SK-N-SH (cell line): ENCODE results near the gene CMC2. TPM values are rescaled to one million over a fixed set of nuclear protein-coding genes. Genes with fewer than 3 reads are reported as not detected.
A peak's percentile ranks its signal among the peaks of the same experiment; 100 is the strongest.

ENCODE experiments used
- CTCF ChIA-PET: fragments of 300-600, 350-600 bp; formaldehyde crosslinking; extraction: SDS; loops from one replicate; lab custom pipeline; 2021; lab: Yijun Ruan, JAX
- POLR2A ChIA-PET: fragments of 350-600 bp; sonication (Branson Sonifier 250); formaldehyde crosslinking; extraction: SDS; loops from one replicate; lab custom pipeline; 2020; ENCODE audit warnings: antibody characterized with exemption, inconsistent platforms; lab: Yijun Ruan, JAX
- DNase-seq: peaks from one replicate; pipeline ENCODE4 v3.0.0; 2012
- H2AFZ ChIP-seq: fragments of 200-600 bp; sonication (generic); 2 replicates; pipeline ENCODE4 v1.8.1; 2016; ENCODE audit warnings: antibody characterized with exemption, mild to moderate bottlenecking, low read depth
- H3F3A ChIP-seq: fragments of 200-600 bp; sonication (generic); replicated peaks from 2 replicates; pipeline ENCODE3; 2016; ENCODE audit warnings: antibody characterized with exemption, mild to moderate bottlenecking; ENCODE audit not compliant: insufficient read depth
- H3K27ac ChIP-seq, 2 experiments: fragments of 200-500 bp in 1 of 2; fragments of 200-600 bp in 1 of 2; sonication (Bioruptor generic) in 1 of 2; sonication (generic), shearing (Covaris generic) in 1 of 2; 2 replicates each; pipeline versions ENCODE4 v1.5.1 to v1.6.1; 2014 to 2016; ENCODE audit warnings: low read depth in 2 of 2, inconsistent platforms in 1 of 2, low read length in 1 of 2, mild to moderate bottlenecking in 1 of 2, mixed read lengths in 1 of 2
- H3K27me3 ChIP-seq: fragments of 200-600 bp; sonication (generic), shearing (Covaris generic); 2 replicates; pipeline ENCODE4 v1.6.1; 2016; ENCODE audit warnings: mixed run types; ENCODE audit not compliant: insufficient read depth
- H3K36me3 ChIP-seq, 2 experiments: fragments of 200-500 bp in 1 of 2; fragments of 200-600 bp in 1 of 2; sonication (Bioruptor generic) in 1 of 2; sonication (generic) in 1 of 2; replicated peaks in 1 of 2; 2 replicates each; pipeline versions ENCODE3 to v1.5.1; 2014 to 2016; ENCODE audit warnings: low read length in 1 of 2, mild to moderate bottlenecking in 1 of 2; ENCODE audit not compliant: insufficient read depth in 2 of 2, control insufficient read depth in 1 of 2
- H3K4me1 ChIP-seq, 2 experiments: fragments of 200-500 bp in 1 of 2; fragments of 200-600 bp in 1 of 2; sonication (Bioruptor generic) in 1 of 2; sonication (generic), shearing (Covaris generic) in 1 of 2; 2 replicates each; pipeline versions ENCODE4 v1.5.1 to v1.6.1; 2014 to 2016; ENCODE audit warnings: low read depth in 1 of 2, low read length in 1 of 2, mixed run types in 1 of 2; ENCODE audit not compliant: insufficient read depth in 2 of 2, control insufficient read depth in 1 of 2
- H3K4me2 ChIP-seq: fragments of 200-600 bp; sonication (generic), shearing (Covaris generic); 2 replicates; pipeline ENCODE4 v1.6.1; 2017; ENCODE audit warnings: mixed run types
- H3K4me3 ChIP-seq, 2 experiments: fragments of 200-500 bp in 1 of 2; fragments of 200-600 bp in 1 of 2; sonication (Bioruptor generic) in 1 of 2; sonication (generic), shearing (Covaris generic) in 1 of 2; 2 replicates each; pipeline versions ENCODE4 v1.5.1 to v1.8.1; 2014 to 2016; ENCODE audit warnings: low read depth in 2 of 2, inconsistent platforms in 1 of 2, low read length in 1 of 2, mild to moderate bottlenecking in 1 of 2, mixed read lengths in 1 of 2, moderate library complexity in 1 of 2
- H3K79me2 ChIP-seq: fragments of 200-600 bp; sonication (generic); 2 replicates; pipeline ENCODE4 v1.8.1; 2017; ENCODE audit warnings: mild to moderate bottlenecking; ENCODE audit not compliant: insufficient read depth
- H3K9ac ChIP-seq: fragments of 200-600 bp; sonication (generic); 2 replicates; pipeline ENCODE4 v1.6.1; 2017; ENCODE audit warnings: mixed run types
- H3K9me2 ChIP-seq: fragments of 200-600 bp; sonication (generic); 2 replicates; pipeline ENCODE4 v1.6.1; 2017; ENCODE audit warnings: mixed run types
- H3K9me3 ChIP-seq: fragments of 200-600 bp; sonication (generic); 2 replicates; pipeline ENCODE4 v1.6.1; 2017; ENCODE audit warnings: mixed run types, mild to moderate bottlenecking, moderate library complexity
- H4K20me1 ChIP-seq: fragments of 200-600 bp; sonication (generic); 2 replicates; pipeline ENCODE4 v1.6.1; 2017; ENCODE audit warnings: mild to moderate bottlenecking, mixed run types; ENCODE audit not compliant: insufficient read depth
- CTCF ChIP-seq: fragments of 200-600 bp; sonication (generic); IDR thresholded peaks from 2 replicates; pipeline ENCODE4 v1.6.1; 2017; ENCODE audit warnings: antibody characterized with exemption, mild to moderate bottlenecking, moderate library complexity
- EP300 ChIP-seq, 2 experiments: IDR thresholded peaks; 2 replicates each; pipeline versions ENCODE4 v1.4.0 to v1.6.1; 2012; ENCODE audit warnings: borderline replicate concordance in 1 of 2, low read depth in 1 of 2, low read length in 1 of 2
- FOSL2 ChIP-seq: IDR thresholded peaks from 2 replicates; pipeline ENCODE4 v1.4.0; 2012; ENCODE audit warnings: low read depth, mild to moderate bottlenecking, moderate library complexity, borderline replicate concordance
- IRF3 ChIP-seq: fragments of 150-350 bp; IDR thresholded peaks from 2 replicates; pipeline ENCODE4 v1.6.1; 2016; ENCODE audit warnings: mild to moderate bottlenecking, low read depth, low read length
- REST ChIP-seq: IDR thresholded peaks from 2 replicates; pipeline ENCODE4 v1.6.1; 2012; ENCODE audit warnings: mild to moderate bottlenecking, low read depth, low read length, moderate library complexity
- RXRA ChIP-seq: IDR thresholded peaks from 2 replicates; pipeline ENCODE4 v1.4.0; 2012; ENCODE audit warnings: low read depth, mild to moderate bottlenecking, borderline replicate concordance
- SMC3 ChIP-seq: IDR thresholded peaks from 2 replicates; pipeline ENCODE4 v1.6.1; 2012; ENCODE audit warnings: low read depth, low read length, improper control_type of control experiment
- TAF1 ChIP-seq: IDR thresholded peaks from 2 replicates; pipeline ENCODE4 v1.6.1; 2012; ENCODE audit warnings: low read depth, mild to moderate bottlenecking, low read length, moderate library complexity, borderline replicate concordance
- TCF12 ChIP-seq: IDR thresholded peaks from 2 replicates; pipeline ENCODE4 v1.4.0; 2012
- USF1 ChIP-seq: IDR thresholded peaks from 2 replicates; pipeline ENCODE4 v1.4.0; 2012; ENCODE audit warnings: low read depth, borderline replicate concordance
- USF2 ChIP-seq: fragments of 150-350 bp; IDR thresholded peaks from 2 replicates; pipeline ENCODE4 v1.6.1; 2017; ENCODE audit warnings: antibody characterized with exemption, low read length, low read depth, borderline replicate concordance
- YY1 ChIP-seq: IDR thresholded peaks from 2 replicates; pipeline ENCODE4 v1.4.0; 2012; ENCODE audit warnings: low read depth, mild to moderate bottlenecking
- ZBTB33 ChIP-seq: IDR thresholded peaks from 2 replicates; pipeline ENCODE4 v1.4.0; 2012; ENCODE audit warnings: low read depth, borderline replicate concordance
- WGBS: methylation state at CpG from one replicate; pipeline ENCODE4 v1.1.6; 2017; ENCODE audit warnings: low lambda C conversion rate; 5-methylcytosine and 5-hydroxymethylcytosine counted together
- polyA plus RNA-seq, 3 experiments: library from polyadenylated mRNA; depleted of rRNA; stranded (reverse); fragments of >200 nt; gene quantifications; 2 replicates each; pipeline ENCODE4 v1.2.3, GENCODE V29; 2012

CMC2 gene
- polyA plus RNA-seq, 1 of the 3 experiments (the other 2 are of a cell fraction), result 135 TPM

- Histone ChIP-seq H3K4me2 (peak overlapping the region; percentile 26; the same call in 1 of the 2 replicates), H3K36me3 (peaks cover 0 to 4% of the 10 kb centered on the region in 2 experiments), H3K79me2 (peaks cover 96% of the 10 kb centered on the region), H3K27me3 (no peaks in the 10 kb centered on the region), H3K9me2 (no peaks in the 10 kb centered on the region), H3K4me3 (no peak overlapping the region), H2AFZ (no peak overlapping the region), H3K9ac (no peak overlapping the region), H4K20me1 (peaks cover 8% of the 10 kb centered on the region; the same call in 1 of the 2 replicates), H3F3A (peaks cover 27% of the 10 kb centered on the region), H3K9me3 (no peaks in the 10 kb centered on the region), H3K4me1 (peaks cover 0 to 16% of the 10 kb centered on the region in 2 experiments; a peak in 2 of 4 replicates), H3K27ac (peak overlapping the region in 1 of 2 experiments; percentile 29; a peak in 1 of 4 replicates)
- ChIA-PET CTCF (interaction anchor here (0.7 to 1.9 kb wide), 2 partner anchors 8 to 18 kb away, joined by 4 to 5 read pairs; no protein-coding TSS in a partner anchor), POLR2A (no interaction called here)
- no peak for DNase-seq
- 66% methylated on average over 4 of the region's 4 CpGs for WGBS
- TF ChIP-seq IRF3 (no peak), CTCF (no peak), SMC3 (no peak), TAF1 (no peak), RXRA (no peak), ZBTB33 (no peak), TCF12 (no peak), EP300 (IDR thresholded peaks at IDR 0.05; ENCODE audit: borderline replicate concordance in 1 of 2, low read depth in 1 of 2, low read length in 1 of 2) (no peak), FOSL2 (no peak), USF1 (no peak), YY1 (no peak), USF2 (no peak), REST (no peak)
These were observed 10.0 kb downstream of the CMC2 start for GRCh38 chr16:80996688-80997138.
